ENCODE measurements around the gene COX20.
"Not testable (repeated sequence)": the region's sequence is repeated elsewhere in the genome, so short reads cannot be mapped to it uniquely, and the experiment has no call there.

The COX20 gene

DNA sequence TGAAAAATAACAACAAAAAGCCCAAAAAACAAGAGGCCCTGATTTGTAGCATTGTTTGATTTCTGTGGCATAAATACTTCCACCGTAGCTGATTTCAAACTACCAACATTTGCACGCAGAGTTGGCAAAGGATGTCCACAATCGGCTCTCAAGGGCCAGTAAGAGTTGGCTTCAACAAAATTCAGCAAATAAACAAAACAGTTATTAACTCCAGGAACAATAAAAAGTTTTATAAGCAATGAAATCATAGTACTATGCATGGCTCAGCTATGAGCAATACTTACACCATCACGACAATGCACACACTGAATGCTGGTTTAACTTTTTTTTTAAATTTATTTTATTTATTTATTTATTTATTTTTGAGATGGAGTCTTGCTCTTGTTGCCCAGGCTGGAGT is 8.7 kb upstream of the COX20 start:
- DNase-seq, result no peak

GRCh38 chr1:244830639-244831038 is 4.8 kb upstream of the COX20 start:
- DNase-seq, result no peak

GRCh38 chr1:244833260-244833659 is 2.2 kb upstream of the COX20 start:
- DNase-seq, result not testable (repeated sequence)

DNA sequence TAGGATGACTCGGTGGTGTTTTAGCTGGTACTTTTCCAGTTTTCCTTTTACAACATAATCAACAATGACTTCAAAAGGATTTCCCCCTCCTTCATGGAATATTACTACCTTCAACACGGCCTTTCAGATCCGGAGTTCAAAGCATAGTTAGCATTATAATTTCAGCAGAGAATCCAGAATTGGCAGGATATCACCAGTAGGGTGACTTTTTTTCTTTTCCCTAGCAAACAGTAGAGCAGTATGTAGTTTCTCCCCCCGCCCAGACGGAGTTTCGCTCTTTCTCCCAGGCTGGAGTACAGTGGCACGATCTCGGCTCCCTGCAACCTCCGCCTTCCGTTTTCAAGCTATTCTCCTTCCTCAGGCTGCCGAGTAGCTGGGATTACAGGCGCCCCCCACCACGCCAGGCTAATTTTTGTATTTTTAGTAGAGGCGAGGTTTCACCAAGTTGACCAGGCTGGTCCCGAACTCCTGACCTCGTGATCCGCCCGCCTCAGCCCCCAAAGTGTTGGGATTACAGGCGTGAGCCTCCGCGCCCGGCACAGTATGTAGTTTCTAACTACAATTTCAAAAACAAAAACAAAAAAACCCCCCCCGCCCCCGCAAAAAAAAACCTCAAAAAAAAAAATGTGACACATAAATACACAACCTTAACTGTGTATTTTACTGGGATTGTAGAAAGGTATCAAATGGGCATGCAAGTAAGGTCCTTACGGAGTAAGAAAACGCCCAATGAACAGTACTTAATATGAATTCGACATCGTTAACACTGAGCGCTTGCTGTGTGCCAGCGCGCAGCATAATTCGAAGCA is 1.5 kb upstream of the COX20 start:
- DNase-seq, result no peak

DNA sequence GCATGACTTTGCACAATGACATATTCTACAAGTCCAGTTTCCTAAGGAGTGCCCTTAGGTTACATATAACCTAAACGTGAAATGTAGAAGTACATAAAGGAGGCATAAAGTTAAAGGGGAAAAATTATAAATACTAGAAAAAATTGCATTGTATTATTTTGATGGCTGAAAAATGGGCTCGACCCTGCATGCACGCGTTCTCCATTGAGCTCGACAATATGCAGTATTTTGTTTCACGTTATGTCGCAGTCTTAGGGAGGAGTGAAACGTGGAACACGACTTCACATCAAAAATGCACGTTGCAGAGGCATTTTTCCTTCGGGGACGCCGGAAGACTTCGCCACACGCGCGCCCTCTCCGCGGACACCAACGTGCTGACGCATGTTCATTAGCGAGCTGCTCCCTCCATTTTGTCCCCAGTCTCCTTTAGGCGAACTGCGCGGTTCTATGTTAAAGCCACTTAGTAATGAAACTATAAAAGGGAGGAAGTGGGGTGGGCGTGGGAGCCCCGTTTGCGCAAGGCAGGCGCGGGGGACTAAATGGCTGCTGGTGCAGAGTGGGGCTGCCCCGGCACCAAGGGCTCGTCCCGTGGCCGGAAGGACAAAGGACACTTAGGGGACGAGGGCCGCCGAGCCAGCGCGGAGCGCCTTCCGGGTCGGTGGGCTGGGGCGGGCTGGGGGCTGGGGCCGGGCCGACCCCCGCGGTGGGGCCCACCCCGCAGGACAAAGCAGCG is 749 bp upstream of the COX20 start:
- DNase-seq, result peak; percentile 88

- no peak for DNase-seq
Measured at GRCh38 chr1:244836135-244836521, 670 bp downstream of the COX20 start.

- DNase-seq, result no peak
Measured at GRCh38 chr1:244836584-244836983, 1.1 kb downstream of the COX20 start.

- DNase-seq, result no peak
Measured at GRCh38 chr1:244837597-244838258, 2.3 kb downstream of the COX20 start.

DNA sequence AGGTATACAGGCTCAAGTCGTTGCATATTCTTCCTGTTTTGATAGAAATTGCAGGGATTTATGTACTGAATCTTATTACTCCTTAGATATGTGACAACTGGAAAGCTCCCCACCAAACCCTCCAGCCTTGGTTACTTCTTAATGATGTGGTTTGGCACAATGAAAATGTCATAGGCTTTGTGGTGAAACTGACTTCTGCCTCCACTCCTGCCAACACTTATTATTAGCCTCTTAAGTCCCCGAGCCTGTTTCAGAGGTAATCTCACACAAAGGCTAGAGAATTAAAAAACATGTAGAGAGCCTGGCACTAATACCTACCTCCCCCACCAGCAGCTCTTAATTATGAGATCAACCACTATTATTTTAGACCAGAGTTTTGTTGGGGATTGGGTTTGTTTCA is 4.2 kb downstream of the COX20 start:
- DNase-seq, result no peak

DNA sequence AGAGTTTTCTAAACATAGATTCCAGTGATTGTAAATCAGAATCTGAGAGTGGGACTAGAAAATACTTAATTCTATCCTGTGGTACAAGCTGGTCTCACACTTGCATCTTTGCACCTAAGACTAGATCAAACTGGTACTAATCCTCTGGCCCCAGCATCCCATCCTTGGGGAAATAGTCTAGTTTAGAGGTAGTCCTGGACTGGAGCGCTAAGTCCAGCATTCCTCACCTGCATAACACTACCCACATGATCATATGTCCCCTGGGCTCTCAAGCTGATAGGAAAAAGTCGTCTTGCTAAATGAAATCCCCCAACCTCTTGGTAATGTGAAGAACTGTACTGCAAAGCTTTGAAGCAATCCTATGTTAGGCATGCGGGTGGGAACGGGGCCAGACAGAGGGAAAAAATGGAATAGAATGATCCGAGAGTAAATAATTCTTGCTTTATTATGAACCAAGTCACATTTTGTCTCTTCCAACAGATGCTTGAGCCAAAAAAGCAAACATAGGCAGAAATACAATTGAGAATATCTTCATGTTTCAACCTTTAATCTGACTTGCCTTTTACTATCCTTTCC is 4.8 kb downstream of the COX20 start:
- DNase-seq, result no peak

GRCh38 chr1:244841273-244841927 is 5.9 kb downstream of the COX20 start:
- DNase-seq, result no peak

DNA sequence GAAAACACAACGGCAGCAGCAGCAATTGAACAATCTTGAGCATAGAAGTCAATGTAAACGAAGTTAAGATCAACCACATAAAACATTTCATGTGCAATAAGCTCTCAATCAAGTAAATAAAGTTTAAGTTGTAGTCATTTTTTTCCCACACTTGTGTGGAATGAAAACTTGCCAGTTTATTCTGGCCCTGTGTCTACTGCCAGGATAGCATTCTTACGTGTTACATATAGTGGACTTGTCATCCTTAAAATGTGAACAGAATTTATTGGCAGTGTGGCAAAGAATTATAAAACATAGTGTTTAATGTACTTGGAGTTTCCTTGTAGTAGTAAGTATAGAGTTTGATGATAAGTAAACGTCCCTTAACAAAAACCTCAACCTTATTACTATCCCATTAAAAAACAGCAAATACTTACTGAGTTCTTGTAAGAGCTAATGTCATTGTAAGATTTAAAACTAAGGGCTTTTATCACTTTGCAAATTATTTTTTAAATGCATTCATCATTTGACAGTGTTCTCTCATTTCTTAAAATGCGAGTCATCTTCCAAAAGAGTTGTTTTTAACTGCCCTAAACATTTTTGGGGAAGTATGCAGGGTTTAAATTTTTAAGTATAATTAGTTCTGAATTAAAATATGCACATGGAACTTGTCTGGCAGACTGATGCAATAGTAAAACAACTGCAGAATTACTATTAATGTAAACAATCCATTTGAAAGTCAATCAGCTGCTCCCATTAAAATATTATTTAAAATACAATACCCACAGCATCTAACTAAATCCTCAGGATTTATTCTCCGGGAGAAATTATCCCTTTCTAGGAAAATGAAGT is 7.9 kb downstream of the COX20 start:
- DNase-seq, result no peak

DNA sequence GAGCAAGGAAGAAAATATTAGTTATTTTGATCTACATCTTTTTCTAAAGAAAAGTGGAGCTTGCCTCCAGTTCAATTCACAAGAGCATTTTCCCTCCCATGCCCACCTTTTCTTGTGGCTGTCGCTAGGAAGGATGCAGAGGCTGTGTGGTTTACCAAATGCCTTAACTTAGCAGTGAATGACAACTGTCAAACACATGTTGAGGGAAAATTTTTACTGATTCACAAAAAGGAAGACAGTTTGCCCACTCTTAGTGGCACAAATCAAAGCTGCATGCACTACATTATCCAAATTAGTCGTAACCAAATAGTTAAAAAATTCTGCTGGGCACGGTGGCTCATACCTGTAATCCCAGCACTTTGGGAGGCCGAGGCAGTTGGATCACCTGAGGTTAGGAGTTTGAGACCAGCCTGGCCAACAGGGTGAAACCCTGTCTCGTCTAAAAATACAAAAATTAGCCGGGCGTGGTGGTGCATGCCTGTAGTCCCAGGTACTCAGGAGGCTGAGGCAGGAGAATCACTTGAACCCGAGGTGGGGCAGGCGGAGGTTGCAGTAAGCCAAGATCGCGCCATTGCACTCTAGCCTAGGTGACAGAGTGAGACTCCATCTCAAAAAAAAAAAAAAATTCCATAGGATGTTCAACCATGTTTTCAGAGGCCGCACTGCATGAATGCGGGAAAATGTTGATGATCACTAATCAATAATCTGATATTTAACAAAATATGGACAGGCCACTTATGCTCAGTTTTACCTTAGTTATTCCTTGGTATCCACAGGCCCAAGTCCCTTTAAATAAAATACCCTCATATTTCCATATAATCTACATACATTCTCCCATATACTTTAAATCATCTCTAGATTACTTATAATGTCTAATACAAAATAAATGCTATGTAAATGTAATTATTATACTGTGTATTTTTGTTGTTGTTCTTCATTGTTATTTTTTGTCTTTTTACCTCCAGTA is 9.0 kb downstream of the COX20 start:
- DNase-seq, result no peak

DNA sequence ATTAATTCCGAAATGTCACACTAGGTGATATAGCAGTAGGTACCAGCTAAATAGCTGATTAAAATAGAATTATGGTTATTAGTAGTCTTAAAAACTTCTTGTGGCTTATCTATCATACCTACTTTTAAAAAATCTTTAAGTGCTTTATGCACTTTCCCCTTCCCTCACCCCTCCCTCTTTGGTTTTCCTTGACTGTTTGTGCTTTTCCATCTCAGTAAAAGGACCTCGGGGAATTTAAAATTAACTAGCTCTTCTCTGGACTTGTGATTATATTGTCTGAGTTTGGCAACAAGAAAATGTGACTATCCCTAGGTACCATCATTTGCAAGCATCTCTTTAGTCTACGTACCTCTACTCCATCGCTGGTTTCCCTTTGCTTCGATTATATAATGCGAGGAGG is 11.2 kb downstream of the COX20 start:
- no peak for DNase-seq

- DNase-seq, result no peak
Measured at GRCh38 chr1:244849189-244849866, 13.9 kb downstream of the COX20 start.

GRCh38 chr1:244850099-244850852 is 14.8 kb downstream of the COX20 start:
- no peak for DNase-seq

GRCh38 chr1:244850896-244851295 is 15.4 kb downstream of the COX20 start:
- no peak for DNase-seq

DNA sequence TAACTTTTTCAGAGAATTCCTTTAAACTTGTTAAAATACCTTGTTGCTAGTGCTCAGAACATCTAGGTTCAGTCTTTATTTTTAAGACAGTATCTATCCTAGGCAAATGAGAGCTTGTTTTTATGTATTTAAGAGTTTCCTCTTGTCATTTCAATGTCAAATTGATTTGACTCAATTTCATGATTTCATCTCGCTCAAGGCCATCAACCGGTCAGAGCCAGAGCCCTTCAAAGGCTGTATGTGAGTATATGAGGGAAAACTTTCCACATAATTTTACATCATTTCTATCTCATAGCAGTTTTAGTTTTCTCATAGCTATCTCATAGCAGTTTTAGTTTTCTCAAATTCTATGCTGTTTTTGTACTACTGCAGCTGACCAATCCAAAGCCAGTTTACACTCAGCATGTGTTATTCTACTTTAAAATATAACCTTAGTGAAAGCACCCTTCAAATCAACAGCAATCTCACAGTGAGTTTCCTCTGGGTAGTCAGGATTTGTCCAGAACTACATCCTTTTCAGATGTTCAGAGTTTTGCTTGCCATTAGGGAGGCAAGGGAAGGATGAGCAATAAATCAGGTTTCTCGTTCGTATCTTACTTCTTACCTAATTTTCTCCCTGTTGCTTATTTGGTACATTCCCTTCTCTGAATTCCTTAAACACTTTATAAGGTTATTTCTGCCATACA is 16.2 kb downstream of the COX20 start:
- no peak for DNase-seq

DNA sequence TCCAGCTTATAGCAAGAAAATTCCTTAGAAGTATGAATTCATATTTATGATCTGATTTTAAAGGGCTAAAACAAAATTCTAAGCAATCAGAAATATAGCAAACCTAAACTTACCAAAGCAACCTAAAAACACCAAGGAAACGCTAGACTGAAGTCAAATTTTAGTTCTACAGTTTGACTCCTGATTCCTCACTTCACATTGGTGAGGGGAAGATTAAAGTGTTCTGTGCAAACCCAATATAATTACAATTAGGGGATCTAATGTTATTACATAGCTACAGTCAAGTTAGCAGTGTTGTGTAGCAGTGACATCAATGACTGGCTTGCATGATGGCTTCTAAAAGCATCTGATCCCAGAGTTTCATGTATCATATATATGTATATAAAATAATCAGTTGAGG is 17.2 kb downstream of the COX20 start:
- no peak for DNase-seq
